Stimulated activated CD8-positive, alpha-beta memory T cell treated with anti-CD3 and anti-CD28 coated beads, Interleukin-15, amount 100 ng/mL, for 4 hours (primary cell): Measurements from ENCODE around the gene ISG20L2.
A peak's percentile ranks its signal among the peaks of the same experiment; 100 is the strongest.

Experiments used
- DNase-seq, 2 donors: peaks; one replicate each; pipeline ENCODE4 v3.0.0-alpha.2; 2020; ENCODE audit warnings: low read depth in 2 of 2

The ISG20L2 gene

DNA sequence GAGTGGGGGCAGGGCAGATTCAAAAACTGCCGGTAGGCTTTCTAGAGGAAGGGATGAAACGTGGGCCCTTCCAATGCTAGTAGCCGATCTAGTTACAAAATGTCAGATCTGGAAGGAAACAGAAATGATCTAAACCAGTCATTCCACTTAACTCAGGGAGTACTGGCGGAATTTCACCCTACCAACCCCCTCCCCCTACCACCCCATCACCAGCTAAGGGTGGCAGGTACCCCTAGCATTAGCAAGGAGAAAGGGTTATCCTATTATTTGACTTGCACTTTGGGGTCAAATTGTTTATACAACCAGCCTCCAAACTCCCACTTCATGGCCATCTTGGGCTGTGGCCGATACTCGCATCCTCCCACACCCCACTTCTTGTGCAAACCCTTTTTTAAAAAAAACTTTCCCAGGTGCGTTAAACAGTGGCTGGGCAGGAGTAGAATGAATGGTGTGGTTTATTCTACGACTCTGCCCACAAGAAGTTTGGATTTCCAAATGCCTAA is 13.0 kb upstream of the ISG20L2 start:
- no peak for DNase-seq

DNA sequence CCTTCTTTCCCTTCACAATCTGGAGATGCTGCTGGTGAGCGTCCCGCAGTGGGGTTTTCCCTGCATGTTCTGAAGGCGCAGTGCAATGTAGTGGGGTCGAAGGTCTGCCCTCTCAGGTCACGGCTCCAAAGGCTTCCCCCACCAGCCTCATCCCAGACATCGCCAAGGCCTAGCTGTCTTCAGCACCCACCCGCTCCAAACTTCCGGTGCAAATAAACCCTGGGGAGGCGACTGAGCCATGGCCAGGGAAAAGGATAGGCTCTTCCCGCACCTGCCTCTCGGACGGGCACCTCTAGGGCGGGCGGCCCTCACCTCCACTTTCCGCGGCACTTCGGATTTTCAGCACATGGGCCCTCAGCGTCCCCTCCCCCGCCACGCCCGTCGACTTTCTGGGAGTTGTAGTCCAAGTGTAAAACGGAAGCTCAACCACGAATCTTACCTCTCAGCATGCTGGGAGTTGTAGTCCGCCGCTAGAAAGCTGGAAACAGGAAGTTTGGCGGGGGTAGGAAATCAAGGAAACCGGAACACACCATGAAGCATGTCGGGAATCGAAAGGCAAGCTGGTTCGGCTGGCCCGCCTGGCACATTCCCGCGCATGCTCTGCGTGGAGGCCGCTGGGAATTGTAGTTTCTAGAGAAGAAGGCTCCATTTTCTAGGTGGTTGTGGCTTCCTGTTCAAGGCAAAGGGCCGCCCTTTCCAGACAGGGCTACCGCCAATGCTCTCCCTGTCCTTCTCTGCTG is 12.3 kb upstream of the ISG20L2 start, which contains the start of gene MRPL24:
Gene MRPL24 (minus strand): TSS at position 348 of the 740 bp plus-strand sequence. CDS start 2,384 bp downstream, outside the sequence.
- peak; percentile 88 to 97 for DNase-seq

DNA sequence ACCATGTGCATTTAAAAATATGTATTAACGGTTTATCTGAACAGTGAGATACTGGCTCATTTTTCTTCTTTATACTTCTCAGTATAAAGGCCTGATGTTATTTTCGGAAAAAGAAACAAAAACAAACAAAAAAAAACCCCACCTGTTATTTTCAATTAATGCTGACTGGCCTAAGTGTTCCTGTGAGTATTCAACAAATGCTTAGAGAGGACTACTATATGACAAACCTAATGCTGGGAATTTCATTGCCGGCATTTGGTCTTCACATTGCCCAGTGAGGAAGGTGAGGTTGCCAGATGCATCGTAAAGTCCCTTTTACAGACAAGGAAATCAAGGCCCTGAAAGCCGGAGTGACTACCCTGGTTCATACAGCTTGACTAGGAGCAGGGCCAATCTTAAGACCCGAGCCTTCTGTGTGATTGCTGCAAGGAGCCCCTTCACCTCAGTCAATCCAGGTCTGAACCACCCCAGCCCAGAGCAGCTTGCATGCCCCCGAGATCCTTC is 11.7 kb upstream of the ISG20L2 start:
- DNase-seq, result no peak

DNA sequence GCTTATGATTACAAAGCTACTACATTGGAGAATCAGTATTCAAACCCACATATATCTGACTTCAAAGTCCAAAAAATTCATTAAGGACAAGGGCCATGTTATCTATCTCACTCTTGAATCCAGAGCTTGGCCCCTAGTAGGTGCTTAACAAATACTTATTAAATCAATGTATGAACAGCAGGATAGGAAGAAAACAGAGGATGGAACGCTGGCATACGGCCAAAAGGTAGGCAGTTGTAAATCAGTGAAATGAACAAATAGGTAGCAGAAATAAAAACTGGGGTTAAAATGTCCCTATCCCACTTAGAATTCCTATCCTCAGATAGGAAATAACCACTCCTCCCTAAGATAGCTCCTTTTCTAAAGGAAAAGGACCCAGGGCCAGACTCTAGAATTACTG is 10.3 kb upstream of the ISG20L2 start:
- no peak for DNase-seq

DNA sequence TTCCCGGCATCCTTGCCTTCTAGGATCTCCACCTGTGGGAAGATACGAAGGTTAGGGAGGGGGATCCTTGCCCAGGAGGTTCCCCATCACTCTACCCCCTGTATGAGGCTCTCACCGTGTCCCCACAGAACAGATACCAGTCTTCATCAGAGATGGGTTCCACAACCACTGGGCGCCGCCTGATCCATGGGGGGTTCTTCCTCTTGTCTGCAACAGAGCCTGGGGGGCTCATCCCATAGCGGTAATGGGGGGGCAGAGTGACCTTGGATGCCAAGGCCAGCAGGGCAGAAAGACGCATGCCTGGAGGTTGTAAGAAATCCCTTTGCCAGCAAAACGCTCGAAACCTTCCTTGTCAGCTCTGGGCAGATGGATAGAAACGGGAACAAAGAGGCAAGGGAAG is 9.8 kb upstream of the ISG20L2 start:
- no peak for DNase-seq

DNA sequence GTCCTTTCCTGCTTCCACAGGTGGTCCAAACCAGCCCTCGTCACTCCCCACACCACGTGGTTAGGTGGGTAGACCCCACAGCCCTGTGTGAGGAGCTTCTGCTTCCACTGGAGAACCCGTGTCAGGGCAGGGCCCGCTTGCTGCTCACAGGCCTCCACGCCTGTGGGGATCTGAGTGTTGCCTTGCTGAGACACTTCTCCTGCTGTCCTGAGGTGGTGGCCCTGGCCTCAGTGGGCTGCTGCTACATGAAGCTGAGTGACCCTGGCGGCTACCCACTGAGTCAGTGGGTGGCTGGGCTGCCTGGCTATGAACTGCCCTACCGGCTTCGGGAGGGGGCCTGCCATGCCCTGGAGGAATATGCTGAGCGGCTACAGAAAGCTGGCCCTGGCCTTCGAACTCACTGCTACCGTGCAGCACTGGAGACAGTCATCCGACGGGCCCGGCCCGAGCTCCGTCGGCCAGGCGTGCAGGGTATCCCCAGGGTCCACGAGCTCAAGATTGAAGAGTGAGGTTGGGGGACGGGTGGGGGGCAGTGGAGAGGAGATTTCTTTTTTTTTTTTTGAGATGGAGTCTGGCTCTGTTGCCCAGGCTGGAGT is 5.5 kb upstream of the ISG20L2 start:
- DNase-seq, result no peak

DNA sequence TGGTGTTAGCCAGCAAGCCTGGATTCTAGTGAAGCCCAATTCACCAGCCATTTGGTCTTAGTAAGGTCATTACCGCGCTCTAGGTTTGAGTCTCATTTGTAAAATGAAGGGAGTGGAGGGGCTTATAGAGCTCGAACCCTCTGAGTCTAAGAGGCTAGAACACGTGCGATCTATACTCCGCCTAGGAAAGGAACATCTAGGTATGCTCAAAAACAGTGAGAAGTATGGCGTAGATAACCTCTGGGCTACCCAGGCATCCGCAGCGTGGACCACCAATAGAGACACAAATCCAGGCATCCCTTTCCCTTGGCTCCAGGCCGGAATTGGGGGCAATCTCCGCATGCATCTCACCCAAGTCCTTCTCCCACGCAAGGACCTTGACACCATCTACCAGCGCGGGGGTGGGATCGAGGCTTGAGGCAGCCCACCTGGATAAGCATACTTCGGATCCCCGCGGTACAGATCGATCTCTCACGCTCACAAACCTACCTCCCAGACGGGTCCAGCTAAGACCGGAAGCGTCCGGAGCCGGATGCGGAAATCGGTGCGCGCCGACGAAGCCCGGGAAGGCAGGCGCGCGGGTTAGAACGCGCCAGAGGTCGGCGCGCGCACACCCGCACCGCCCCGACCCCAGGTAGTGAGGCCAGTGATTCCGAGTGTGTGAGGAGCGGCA is 504 bp downstream of the ISG20L2 start, which contains the start of gene METTL25B:
Gene METTL25B (plus strand): TSS at position 544 of the 673 bp plus-strand sequence. CDS start 636 bp downstream, outside the sequence.
- peak in 1 of 2 donors; percentile 44 for DNase-seq

DNA sequence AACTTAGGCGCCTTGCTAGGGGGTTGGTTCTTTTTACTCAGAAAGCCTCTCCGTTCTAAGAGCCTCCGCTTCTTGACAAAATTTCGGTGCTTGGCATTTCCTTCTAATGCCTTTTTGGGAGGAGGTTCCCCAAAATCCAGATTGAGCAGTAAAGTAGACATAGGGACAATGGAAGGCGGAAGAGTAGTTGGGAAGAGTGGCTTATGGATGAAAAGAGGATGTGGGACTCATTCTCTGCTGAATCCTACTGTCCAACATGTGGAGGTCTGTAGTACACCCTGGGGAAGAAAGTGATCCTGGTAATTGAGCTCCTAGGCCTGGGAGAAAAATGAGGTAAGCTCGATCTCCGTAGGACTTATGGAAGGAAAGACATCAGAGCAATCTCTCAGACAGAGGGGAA is 1.1 kb downstream of the ISG20L2 start:
- no peak for DNase-seq

DNA sequence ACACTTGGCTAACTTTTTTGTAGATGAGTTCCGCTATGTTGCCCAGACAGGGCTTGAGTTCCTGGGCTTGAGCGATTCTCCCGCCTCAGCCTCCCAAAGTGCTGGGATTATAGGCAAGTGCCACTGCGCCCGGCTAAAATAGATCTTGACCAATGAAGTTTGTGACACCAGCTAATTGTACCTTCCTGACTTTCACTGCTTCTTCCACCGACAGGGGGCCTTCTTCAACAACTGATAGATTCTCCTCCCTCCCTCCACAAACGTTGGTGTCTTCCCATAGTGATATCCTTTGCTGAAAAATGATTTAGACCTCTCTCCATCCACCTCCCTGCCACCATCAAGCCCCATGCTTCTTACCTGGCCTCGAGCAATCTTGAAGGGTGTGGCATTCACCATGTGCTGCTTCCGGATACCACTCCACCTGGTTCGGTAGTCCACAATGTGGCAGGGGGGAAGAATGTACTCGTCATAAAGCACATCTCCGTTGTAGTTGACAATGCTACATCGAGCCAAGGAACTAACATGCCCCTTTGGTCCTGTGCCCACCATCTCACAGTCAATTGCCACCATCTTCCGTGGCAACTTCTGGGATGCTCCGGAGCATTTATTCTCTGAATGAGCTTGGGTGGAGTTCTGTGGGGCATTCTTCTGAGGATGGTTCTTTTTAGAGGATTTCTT is 1.9 kb downstream of the ISG20L2 start:
- no peak for DNase-seq

DNA sequence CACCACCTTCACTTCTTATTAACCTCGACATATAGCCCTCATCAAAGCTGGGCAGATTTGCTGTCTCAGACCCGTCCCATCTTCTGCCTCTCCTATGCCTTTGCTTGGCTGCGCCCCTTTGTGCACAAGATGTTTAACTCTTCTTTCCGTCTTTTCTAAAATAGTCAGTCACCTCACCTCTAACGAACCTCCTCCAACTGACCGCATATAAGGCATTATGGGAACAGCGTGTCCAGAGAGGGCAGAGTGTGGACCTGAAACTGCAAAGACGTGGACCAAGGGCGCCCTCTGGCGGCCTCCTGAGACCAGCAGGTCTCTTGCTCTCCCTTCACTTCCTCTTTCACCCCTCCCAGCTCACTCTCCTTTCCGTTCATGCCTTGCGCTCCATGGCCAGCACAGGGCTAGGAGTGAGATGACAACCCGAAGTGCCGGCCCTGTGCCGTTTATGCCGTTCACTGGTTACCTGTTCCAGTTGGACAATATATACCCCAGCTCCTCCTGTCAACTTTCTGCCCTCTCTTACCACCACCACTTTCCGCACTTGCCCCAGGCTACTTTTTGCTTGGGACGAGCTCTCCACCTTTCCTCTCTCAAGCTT is 2.8 kb downstream of the ISG20L2 start:
- DNase-seq, result peak in 1 of 2 donors; percentile 50

DNA sequence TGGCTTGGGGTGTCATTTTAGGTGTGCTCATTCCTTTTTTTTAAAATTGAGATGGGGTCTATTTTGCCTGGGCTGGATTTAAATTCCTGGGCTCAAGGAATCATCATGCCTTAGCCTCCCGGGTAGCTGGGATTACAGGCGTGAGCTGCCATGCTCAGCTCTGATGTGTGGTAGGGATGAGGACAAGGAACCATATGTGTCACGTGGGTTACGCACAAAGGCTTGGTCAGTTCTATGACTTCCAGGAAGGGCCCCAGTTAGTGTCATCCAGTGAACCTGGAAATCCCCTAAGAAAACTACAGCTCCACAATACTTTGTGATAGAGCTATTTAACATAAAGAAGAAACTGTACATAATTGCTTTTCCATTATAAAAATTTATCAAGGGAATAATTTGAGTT is 7.0 kb downstream of the ISG20L2 start:
- no peak for DNase-seq

DNA sequence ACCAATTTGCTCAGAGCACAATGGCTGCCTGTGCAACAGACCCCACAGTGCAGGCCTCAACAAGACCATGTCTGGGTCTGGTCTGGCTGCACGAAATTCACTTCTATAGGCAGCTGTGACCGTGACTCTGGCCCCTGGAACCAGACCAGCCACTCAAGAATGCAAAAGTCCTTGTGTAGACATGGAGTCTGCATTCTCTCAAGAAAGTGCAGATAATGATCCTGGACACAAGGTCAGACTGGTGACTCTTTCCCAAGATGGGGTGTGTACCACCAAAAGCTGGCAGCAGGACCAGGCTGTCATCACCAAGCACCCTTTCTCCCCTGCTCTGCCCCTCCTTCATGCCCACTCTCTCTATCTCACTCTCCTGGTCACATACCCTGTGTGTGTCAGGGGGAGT is 7.4 kb downstream of the ISG20L2 start:
- no peak for DNase-seq

DNA sequence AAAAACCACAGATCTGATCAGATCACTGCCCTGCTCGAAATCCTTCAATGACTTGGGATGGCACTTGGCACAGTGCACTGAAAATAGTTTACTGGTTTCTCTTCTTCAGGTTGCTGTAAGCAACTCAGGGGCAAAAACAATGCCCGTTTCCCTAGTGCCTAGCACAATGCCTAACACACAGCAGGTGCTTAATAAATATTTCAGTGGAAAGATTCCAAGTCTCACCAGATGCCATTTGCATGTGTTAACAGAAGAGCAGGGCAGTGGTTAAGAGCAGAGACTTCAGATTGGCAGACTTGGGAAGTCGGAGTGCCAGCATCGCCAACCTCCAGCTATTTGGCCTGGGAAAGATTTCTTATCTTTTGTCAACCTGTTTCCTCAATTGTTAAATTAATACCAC is 11.2 kb downstream of the ISG20L2 start:
- no peak for DNase-seq

DNA sequence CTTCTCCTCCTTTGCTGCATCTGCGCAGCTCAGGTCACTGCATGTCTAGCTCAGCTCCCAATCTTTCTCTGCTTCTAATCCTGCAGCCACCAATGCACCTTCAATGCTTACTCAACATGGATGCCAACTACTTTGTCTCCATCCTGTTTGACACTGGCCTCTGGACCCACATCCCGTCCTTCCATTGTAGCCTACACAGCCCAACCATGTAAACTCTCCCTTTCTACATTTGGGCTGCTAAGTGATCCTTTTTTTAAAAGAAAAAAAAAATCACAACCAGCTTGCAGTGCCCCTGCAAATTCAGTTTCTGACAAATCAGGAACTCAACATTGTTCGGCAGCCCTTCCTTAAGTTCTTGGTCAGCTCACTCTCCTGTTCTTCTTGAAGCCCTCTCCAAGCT is 13.7 kb downstream of the ISG20L2 start:
- DNase-seq, result no peak

DNA sequence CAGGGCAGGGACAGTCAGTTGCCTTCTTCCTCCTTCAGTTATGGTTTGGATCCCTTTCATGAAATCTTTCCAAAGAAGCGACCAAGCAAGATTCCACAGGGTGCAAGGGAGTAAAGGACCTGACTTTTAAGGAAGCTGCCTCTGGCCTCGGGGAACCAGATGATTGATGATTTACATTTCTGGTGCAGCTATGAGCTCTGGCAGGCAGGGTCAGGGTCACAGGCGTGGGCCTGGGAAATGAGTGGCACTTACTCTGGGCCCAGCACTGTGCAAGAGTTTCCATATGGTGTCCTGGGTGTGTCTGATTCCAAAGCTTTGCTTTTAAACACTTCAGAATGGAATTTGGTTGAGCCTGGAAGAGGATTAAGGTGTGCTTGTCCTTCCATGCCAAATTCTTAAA is 15.9 kb downstream of the ISG20L2 start:
- DNase-seq, result no peak

DNA sequence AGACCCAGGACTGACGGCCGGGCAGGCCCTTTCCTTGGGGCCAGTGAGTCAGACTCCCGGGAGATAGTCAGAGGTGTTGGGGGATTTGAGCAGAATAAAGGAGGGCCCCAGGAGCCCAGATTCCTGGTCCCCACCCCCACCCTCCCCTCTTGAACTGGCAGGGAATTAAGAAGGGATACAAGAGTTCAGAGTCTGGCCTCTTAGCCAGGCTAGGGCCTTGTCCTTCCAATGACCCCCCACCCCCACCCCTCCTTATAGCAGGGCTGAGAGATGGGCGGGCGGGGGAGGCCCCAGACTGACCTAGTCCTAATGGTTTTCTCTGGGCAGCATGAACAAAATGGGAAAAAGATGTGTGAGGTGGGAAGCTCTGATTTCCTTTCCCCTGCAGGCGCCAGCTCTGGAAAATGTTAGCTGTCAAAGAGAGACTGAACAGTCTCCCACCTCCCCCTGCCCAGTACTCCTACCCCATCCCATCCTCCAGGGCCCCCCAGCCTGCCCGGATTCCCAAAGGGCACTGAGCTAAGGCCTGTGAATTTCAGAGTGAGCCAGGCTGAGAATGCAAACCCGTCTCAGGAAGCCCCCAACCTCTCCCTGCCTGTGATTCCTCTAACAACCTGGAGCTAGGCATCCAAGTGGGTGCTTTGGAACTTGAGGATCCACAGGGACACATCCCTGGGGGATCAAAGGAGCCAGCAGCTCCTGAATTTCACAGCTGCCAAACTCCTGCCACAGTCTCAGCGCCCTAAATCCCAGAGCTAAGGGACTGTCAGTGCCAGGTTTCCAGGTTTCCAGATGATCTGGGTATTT is 17.4 kb downstream of the ISG20L2 start:
- DNase-seq, result no peak

DNA sequence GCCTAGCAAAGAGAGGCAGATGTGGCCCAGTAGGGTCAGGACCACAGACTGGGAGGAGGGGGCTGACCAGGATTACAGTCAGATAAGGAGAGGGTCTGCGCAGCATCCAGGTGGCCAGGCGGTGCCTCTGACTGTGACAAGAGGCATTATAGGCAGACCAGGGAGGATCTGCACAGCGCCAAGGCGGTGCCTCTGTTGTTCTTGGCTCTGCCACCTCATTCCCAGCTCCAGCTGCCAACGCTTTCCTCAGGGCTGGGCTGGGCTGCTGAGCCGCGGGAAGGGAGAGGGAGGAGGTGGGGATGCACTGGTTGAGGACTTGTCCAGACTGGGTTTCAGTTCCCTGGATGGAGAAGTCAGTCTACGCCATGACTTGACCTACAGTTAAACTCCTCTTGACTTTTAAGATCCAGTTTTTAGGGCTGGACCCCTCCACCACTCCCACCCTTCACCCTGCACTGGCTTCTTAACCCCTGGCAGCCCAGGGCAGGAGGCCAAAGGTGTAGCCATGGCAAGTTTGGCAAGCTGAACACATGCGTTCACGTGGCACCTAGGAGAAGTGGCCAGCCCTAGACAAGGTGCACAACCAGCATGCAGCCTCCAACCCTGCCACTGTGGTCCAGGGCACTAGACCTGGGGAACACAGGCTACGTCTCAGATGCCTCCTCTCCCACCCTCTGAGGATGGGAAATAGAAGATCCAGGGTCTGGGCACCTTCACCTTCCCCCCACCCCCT is 18.6 kb downstream of the ISG20L2 start:
- no peak for DNase-seq

DNA sequence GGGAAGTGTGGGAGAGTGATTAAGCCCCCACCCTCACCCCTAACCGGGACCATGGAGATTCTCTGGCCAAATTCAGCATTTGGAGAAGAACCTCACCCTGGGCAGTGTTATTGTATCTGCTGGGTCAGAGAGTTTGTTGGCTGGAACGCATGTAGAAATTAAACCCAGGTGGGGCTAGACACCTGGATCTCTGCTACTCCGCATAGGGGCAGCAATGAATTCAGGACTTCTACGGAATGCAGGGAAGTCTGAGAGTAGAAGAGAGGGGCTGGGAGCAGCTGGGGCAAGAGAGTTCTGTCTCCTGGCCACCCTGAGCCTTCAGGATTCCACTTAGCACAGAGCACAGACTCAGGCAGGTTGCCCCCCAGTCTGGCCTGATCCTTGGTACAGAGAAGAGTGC is 19.5 kb downstream of the ISG20L2 start:
- DNase-seq, result no peak

DNA sequence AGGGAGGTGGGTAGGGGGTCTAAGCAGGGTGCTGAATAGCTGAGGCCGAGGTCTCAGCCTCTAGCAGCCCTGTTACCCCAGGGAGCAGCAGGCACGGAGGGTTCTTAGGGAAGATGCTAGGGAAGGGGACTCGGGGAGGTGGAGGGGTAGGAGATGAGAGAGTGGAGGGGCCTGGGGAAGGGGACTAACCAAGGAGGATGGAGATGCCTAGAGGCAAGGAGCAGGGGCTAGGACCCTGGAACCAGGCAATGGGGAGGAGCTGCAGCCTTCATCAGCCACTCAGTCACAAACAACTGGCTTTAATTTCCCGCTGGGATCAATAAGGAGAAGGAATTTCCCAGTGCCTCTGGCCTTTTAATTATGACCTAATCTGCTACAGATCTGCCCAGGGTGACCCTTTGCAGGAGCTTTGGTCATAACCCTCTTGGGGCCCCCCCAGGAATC is 20.3 kb downstream of the ISG20L2 start:
- no peak for DNase-seq
